Fibroblast of mammary gland (primary cell): Measurements from ENCODE around the gene SIVA1.
A peak's percentile ranks its signal among the peaks of the same experiment; 100 is the strongest.
"Not testable (repeated sequence)": the region's sequence is repeated elsewhere in the genome, so short reads cannot be mapped to it uniquely, and the experiment has no call there.

Experiments
- DNase-seq: peaks from one replicate; pipeline ENCODE4 v3.0.0-alpha.2; 2010; ENCODE audit warnings: low read depth
- H3K4me3 ChIP-seq: 2 replicates; pipeline ENCODE4 v1.5.1; 2011; ENCODE audit warnings: low read depth, mild to moderate bottlenecking, low read length, moderate library complexity; ENCODE audit not compliant: control insufficient read depth
- TF ChIP-seq, protein P1 (sequence below): conservative IDR thresholded peaks from 2 replicates; pipeline ENCODE4 v1.5.1; 2011; ENCODE audit warnings: low read depth, low read length, inconsistent platforms; ENCODE audit not compliant: control insufficient read depth, insufficient read depth

SIVA1 gene

DNA sequence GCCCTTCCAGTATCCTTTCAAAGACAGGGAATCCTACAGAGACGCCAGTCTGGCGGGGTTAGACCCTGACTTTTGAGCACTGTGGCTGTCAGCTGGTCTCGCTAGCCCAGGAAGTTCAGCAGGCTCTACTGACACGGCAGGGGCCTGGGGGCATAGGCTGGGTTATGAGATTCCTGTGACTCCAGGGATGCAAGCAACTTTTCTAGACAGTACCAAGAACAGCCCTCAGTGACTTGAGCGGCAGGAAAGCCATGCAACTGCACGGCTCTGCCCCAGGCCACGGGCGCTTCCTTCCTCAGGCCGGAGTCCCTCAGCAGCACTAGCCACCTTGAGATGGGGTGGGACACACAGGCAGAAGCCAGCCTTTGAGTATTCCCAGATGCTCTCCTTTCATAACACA is 5.1 kb upstream of the SIVA1 start:
- TF ChIP-seq, protein P1, sequence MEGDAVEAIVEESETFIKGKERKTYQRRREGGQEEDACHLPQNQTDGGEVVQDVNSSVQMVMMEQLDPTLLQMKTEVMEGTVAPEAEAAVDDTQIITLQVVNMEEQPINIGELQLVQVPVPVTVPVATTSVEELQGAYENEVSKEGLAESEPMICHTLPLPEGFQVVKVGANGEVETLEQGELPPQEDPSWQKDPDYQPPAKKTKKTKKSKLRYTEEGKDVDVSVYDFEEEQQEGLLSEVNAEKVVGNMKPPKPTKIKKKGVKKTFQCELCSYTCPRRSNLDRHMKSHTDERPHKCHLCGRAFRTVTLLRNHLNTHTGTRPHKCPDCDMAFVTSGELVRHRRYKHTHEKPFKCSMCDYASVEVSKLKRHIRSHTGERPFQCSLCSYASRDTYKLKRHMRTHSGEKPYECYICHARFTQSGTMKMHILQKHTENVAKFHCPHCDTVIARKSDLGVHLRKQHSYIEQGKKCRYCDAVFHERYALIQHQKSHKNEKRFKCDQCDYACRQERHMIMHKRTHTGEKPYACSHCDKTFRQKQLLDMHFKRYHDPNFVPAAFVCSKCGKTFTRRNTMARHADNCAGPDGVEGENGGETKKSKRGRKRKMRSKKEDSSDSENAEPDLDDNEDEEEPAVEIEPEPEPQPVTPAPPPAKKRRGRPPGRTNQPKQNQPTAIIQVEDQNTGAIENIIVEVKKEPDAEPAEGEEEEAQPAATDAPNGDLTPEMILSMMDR: no peak
- DNase-seq: no peak

DNA sequence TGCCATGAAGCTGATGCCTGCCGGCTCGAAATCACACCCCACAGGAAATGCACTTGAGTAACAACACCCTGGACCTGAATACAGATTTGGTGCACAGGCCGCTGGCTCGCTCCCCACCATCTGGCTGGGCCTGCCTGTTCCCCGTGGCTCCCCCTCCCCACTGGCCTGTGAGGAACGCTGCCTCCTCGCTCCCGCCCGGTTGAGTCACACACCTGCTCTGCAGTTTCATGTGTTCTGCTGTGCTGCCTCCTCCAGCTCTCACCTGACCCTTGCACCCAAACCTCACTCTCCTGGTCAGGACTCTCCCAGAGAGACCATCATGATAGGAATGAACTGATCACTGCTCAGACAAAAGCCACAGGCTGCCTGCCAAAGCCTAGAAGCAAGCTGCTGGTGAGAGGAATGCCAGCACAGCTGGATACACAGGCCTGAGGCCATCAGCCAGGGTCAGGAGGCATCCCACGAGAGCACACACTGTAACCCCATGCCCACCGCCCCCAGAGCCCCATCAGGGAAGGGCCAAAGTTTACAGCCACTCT is 3.8 kb upstream of the SIVA1 start:
- H3K4me3 ChIP-seq: no peak overlapping the region
- peak; percentile 28 for DNase-seq
- TF ChIP-seq, protein P1: no peak

More for the DNA sequence above, 5.1 kb upstream of the SIVA1 start:
- H3K4me3 ChIP-seq: no peak overlapping the region

DNA sequence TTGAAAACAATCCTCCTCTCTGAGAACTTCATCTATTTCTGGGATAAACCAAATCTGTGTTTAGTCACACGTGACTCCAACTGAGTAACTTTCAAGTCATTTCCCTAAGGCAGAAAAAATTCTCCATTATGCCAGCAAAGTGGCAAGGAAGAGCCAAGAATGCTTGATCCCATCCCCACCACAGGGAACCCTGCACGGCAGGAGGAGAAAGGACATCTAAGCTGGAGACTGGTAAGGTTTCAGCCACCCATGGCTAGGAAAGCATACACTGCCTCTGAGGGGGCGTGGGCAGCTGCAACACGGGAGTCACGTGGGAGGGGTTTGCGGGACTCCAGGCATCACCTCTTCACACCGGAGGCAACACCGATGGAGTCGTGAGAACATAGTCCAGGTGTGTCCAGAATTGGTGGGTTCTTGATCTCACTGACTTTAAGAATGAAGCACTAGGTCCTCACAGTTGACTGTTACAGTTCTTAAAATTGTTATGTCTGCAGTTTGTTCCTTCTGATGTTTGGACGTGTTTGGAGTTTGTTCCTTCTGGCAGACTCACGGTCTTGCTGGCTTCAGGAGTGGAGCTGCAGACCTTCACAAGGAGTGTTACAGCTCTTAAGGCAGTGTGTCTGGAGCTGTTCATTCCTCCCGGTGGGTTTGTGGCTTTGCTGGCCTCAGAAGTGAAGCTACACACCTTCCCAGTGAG is 2.7 kb upstream of the SIVA1 start:
- H3K4me3 ChIP-seq: no peak overlapping the region
- TF ChIP-seq, protein P1: no peak
- no peak for DNase-seq

DNA sequence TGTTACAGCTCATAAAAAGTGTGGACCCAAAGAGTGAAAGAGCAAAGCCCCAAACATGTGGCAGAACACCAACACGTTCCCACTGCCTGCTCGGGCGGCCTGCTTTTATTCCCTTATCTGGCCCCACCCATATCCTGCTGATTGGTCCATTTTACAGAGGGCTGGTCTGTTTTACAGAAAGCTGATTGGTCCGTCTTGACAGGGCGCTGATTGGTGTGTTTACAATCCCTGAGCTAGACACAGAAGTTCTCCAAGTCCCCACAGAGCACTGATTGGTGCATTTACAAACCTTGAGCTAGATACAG is 2.2 kb upstream of the SIVA1 start:
- not testable (repeated sequence) for H3K4me3 ChIP-seq, DNase-seq

DNA sequence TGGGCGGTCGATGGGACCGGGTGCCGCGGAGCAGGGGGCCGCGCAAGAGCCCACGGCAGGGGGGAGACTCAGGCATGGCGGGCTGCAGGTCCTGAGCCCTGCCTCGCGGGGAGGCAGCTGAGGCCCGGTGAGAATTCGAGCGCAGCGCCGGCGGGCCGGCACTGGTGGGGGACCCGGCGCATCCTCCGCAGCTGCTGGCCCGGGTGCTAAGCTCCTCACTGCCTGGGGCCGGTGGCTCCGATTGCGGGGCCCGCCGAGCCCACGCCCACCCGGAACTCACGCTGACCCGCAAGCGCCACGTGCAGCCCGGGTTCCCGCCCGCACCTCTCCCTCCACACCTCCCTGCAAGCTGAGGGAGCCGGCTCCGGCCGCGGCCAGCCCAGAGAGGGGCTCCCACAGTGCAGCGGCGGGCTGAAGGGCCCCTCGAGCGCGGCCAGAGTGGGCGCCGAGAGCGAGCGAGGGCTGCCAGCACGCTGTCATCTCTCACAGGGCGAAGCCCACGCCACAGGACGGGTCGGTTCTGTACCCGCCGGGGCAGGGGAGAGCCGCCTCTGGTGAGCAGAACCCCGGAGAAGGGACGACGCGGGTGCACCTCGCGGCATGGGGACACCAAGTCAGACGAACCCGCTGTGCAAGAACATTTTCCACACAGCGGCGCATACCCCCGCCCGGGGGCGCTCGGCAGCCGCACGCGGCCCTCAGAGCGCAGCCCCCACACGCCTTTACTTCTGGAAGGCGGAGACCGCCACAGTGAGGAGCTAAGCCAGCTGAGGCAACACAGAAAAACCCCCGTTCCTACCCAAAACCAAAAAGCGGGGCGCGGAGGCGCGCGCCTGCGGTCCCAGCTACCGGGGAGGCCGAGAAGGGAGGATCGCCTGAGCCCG is 1.2 kb upstream of the SIVA1 start:
- H3K4me3 ChIP-seq: peak overlapping the region; percentile 55
- DNase-seq: no peak
- TF ChIP-seq, protein P1: no peak

DNA sequence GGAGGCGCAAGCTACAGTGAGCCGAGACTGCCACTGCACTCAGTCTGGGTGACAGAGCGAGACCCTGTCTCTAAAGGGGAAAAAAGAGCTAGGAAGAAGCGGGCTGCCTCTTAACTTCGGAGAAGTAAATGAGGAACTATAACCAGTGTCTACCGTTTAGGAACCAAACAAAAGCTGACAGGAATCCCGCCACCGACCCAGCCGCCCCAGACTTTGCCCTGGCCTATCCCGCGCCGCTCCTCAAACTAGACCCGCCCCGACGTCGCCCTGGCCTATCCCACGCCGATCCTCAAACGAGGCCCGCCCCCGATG is 568 bp upstream of the SIVA1 start:
- H3K4me3 ChIP-seq: peak overlapping the region; percentile 55
- DNase-seq: no peak
- TF ChIP-seq, protein P1: no peak

DNA sequence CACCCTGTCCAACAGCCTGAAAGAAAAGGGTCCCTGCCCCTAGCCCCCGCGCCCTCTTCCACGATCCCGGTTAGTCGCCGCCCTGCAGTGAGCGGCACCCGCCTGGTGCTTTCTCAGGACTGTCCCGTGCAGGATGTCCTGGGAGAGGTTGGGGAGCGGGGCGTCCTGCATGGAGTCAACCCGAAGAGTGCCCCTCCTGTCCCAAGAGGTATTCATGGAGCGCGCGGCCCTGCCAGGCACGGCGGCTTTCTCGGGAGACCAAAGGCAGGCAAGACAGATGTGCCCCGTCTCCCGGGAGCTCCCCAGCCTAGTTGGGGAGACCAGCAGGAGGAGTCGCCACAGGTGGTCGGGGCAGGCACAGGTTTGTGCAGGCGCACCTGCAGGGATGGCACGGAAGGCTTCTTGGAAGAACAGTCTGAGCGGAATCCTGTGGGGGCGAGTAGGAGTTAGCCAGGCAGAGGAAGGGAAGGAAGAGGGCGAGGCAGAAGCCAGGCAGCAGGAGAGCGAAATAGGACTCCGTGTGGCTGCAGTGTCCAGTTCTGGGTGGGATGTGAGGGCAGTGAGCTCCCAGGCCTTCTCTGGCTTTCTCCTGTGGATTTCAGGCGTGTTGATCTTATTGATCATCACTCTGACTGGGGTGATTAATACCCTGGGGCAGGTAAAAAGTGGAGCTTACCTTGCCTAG is 723 bp downstream of the SIVA1 start:
- no peak for DNase-seq
- TF ChIP-seq, protein P1: no peak
- peak overlapping the region; percentile 81 for H3K4me3 ChIP-seq
